ENCODE data around the gene KIAA1671. TPM values are rescaled to one million over a fixed set of nuclear protein-coding genes. Genes with fewer than 3 reads are reported as not detected.
A peak's percentile ranks its signal among the peaks of the same experiment; 100 is the strongest.
"Not testable (repeated sequence)": the region's sequence is repeated elsewhere in the genome, so short reads cannot be mapped to it uniquely, and the experiment has no call there.

KIAA1671 gene
- total RNA-seq = 10 to 100 TPM; 30.9 to 57.7 (median 42.1) TPM

- peak within 1 kb of the TSS; percentile 83 to 91 (median 86) for H3K27ac ChIP-seq
- ATAC-seq (ENCODE audit: low FRiP score in 2 of 2) = peak; percentile 92 to 97
- H3K4me3 ChIP-seq = peak within 1 kb of the TSS; percentile 50 to 88 (median 64)
Measured at GRCh38 chr22:24951942-24952836, at the start of gene KIAA1671. Gene KIAA1671 (plus strand): TSS chr22:24952716. CDS start chr22:25028000, 75,284 bp downstream.

DNA sequence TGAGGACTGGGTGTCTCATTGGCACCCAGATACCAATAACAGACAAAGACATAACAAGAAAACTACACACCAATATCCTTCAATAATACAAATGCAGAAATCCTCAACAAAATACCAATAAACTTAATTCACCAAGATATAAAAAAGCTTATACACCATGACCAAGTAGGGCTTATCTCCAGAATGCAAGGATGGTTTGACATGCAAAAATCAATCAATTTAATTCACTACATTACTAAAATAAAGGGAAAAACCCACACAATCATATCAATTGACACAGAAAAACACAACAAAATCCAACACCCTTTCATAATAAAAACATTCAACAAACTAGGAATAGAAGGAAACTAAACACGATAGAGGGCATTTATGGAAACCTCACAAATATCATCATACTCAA is 46.6 kb upstream of the KIAA1671 start:
- DNase-seq (no peak), ATAC-seq (ENCODE audit: low FRiP score in 2 of 2) (no peak)
- Histone ChIP-seq H3K27me3 (no peaks in the 10 kb centered on the region), H3K36me3 (peaks cover 0 to 18% (median 0%) of the 10 kb centered on the region in 4 donors), H3K4me1 (no peaks in the 10 kb centered on the region), H3K9me3 (peaks cover 3 to 8% (median 6%) of the 10 kb centered on the region in 4 donors), H3K4me3 (no peak overlapping the region), H3K27ac (no peak overlapping the region)
- 100% methylated on average over 1 of the region's 1 CpG for WGBS, 2 donors
- TF ChIP-seq POLR2AphosphoS5 (IDR thresholded peaks at IDR 0.05) = no peak
- TF ChIP-seq EP300 (IDR thresholded peaks at IDR 0.05) = no peak
- TF ChIP-seq POLR2A (IDR thresholded peaks at IDR 0.05) = no peak
- no peak for TF ChIP-seq CTCF (IDR thresholded peaks at IDR 0.05)

More at GRCh38 chr22:24951942-24952836, at the start of gene KIAA1671:
- peak; percentile 88 to 98 for DNase-seq
- 3 to 6% methylated on average over 10 to 18 of the region's 71 CpGs for WGBS, 2 donors
- H3K27me3 ChIP-seq = peaks cover 0 to 5% (median 0%) of the 10 kb centered on the region in 4 donors
- peaks cover 7 to 45% (median 16%) of the 10 kb centered on the region in 4 donors for H3K4me1 ChIP-seq
- no peaks in the 10 kb centered on the region for H3K36me3 ChIP-seq
- no peaks in the 10 kb centered on the region for H3K9me3 ChIP-seq
- TF ChIP-seq POLR2A (IDR thresholded peaks at IDR 0.05) (peak in 1 of 4 donors; percentile 77), EP300 (IDR thresholded peaks at IDR 0.05) (no peak), CTCF (IDR thresholded peaks at IDR 0.05) (peak; percentile 83 to 97 (median 95)), POLR2AphosphoS5 (IDR thresholded peaks at IDR 0.05) (no peak)

- H3K27me3 ChIP-seq; H3K9me3 ChIP-seq; DNase-seq; H3K4me1 ChIP-seq; H3K27ac ChIP-seq; H3K4me3 ChIP-seq; ATAC-seq (ENCODE audit: low FRiP score in 2 of 2): not testable (repeated sequence)
- 91 to 98% methylated on average over 3 of the region's 3 CpGs for WGBS, 2 donors
- peaks cover 0 to 18% (median 0%) of the 10 kb centered on the region in 4 donors for H3K36me3 ChIP-seq
Measured at GRCh38 chr22:24907101-24907500, 45.4 kb upstream of the KIAA1671 start.

- TF ChIP-seq POLR2A (IDR thresholded peaks at IDR 0.05) (no peak), POLR2AphosphoS5 (IDR thresholded peaks at IDR 0.05) (no peak), EP300 (IDR thresholded peaks at IDR 0.05) (no peak), CTCF (IDR thresholded peaks at IDR 0.05) (no peak)
- Histone ChIP-seq H3K4me3 (no peak overlapping the region), H3K9me3 (no peaks in the 10 kb centered on the region), H3K4me1 (no peaks in the 10 kb centered on the region), H3K27ac (no peak overlapping the region), H3K27me3 (no peaks in the 10 kb centered on the region), H3K36me3 (peaks cover 0 to 12% (median 0%) of the 10 kb centered on the region in 4 donors)
- no peak for DNase-seq
- no peak for ATAC-seq (ENCODE audit: low FRiP score in 2 of 2)
- 85 to 91% methylated on average over 4 of the region's 4 CpGs for WGBS, 2 donors
Measured at GRCh38 chr22:24920029-24920428, 32.5 kb upstream of the KIAA1671 start.

GRCh38 chr22:24925586-24926427 is 26.7 kb upstream of the KIAA1671 start:
- no peak for TF ChIP-seq CTCF (IDR thresholded peaks at IDR 0.05)
- TF ChIP-seq POLR2AphosphoS5 (IDR thresholded peaks at IDR 0.05) = no peak
- no peak for TF ChIP-seq EP300 (IDR thresholded peaks at IDR 0.05)
- no peak for TF ChIP-seq POLR2A (IDR thresholded peaks at IDR 0.05)
- Histone ChIP-seq H3K27me3 (no peaks in the 10 kb centered on the region), H3K4me1 (no peaks in the 10 kb centered on the region), H3K4me3 (no peak overlapping the region), H3K36me3 (peaks cover 0 to 7% (median 0%) of the 10 kb centered on the region in 4 donors), H3K9me3 (peaks cover 0 to 5% (median 0%) of the 10 kb centered on the region in 4 donors), H3K27ac (no peak overlapping the region)
- DNase-seq (no peak), ATAC-seq (ENCODE audit: low FRiP score in 2 of 2) (peak in 1 of 2 donors; percentile 19)
- WGBS, 2 donors = 54 to 68% methylated on average over 17 of the region's 17 CpGs
